WTC11 (cell line): ENCODE data around the gene FAM227B.

Source experiments
- ATF2 ChIP-seq: sonication (generic); formaldehyde crosslinking; IDR thresholded peaks from 2 replicates; pipeline ENCODE4 v1.8.1; 2022; ENCODE audit warnings: low read depth, missing genetic modification reagents, borderline replicate concordance
- CTCF ChIP-seq: fragments of 200-600 bp; IDR thresholded peaks from 2 replicates; pipeline ENCODE4 v1.8.0; 2022; ENCODE audit warnings: antibody characterized with exemption
- KAT7 ChIP-seq: sonication (generic); formaldehyde crosslinking; IDR thresholded peaks from 2 replicates; pipeline ENCODE4 v1.8.1; 2023; ENCODE audit warnings: missing genetic modification reagents, mild to moderate bottlenecking, borderline replicate concordance
- MAX ChIP-seq: sonication (generic); formaldehyde crosslinking; IDR thresholded peaks from 2 replicates; pipeline ENCODE4 v1.8.0; 2022; ENCODE audit warnings: mild to moderate bottlenecking, missing genetic modification reagents
- NFYB ChIP-seq: sonication (generic); formaldehyde crosslinking; conservative IDR thresholded peaks from 2 replicates; pipeline ENCODE4 v1.8.0; 2022; ENCODE audit warnings: low read depth, missing genetic modification reagents
- RELA ChIP-seq: sonication (generic); formaldehyde crosslinking; IDR thresholded peaks from 2 replicates; pipeline ENCODE4 v1.8.1; 2022; ENCODE audit warnings: missing genetic modification reagents, mild to moderate bottlenecking, borderline replicate concordance
- ZBTB43 ChIP-seq: sonication (generic); formaldehyde crosslinking; IDR thresholded peaks from 2 replicates; pipeline ENCODE4 v1.8.1; 2023; ENCODE audit warnings: mild to moderate bottlenecking, missing genetic modification reagents

GRCh38 chr15:49538520-49538919 is 82.1 kb downstream of the FAM227B start:
- TF ChIP-seq CTCF (no peak), ZBTB43 (CRISPR knock-in tag) (no peak), KAT7 (CRISPR knock-in tag) (no peak), NFYB (CRISPR knock-in tag) (no peak), MAX (no peak), ATF2 (CRISPR knock-in tag) (no peak), RELA (CRISPR knock-in tag) (no peak)
